Activated T-cell treated with anti-CD3 and anti-CD28 coated beads, Interleukin-2, amount 50 U/mL, for 1 hour (primary cell): ENCODE data around the gene RASGEF1B.

Source experiments
- DNase-seq: peaks from one replicate; pipeline ENCODE4 v3.0.0-alpha.2; 2020

The RASGEF1B gene

GRCh38 chr4:81460834-81461233, 10.9 kb downstream of the RASGEF1B start:
- DNase-seq, result no peak

GRCh38 chr4:81460191-81460701, 11.5 kb downstream of the RASGEF1B start:
- DNase-seq, result no peak

- DNase-seq, result no peak
Measured at GRCh38 chr4:81459228-81459627, 12.5 kb downstream of the RASGEF1B start.

GRCh38 chr4:81457921-81458520, 13.7 kb downstream of the RASGEF1B start:
- no peak for DNase-seq

GRCh38 chr4:81457345-81457744, 14.4 kb downstream of the RASGEF1B start:
- no peak for DNase-seq

GRCh38 chr4:81455897-81456296, 15.8 kb downstream of the RASGEF1B start:
- no peak for DNase-seq

GRCh38 chr4:81454948-81455347, 16.8 kb downstream of the RASGEF1B start:
- no peak for DNase-seq

GRCh38 chr4:81454499-81454898, 17.2 kb downstream of the RASGEF1B start:
- DNase-seq, result no peak

GRCh38 chr4:81453024-81453423, 18.7 kb downstream of the RASGEF1B start:
- DNase-seq, result no peak

GRCh38 chr4:81452452-81453006, 19.2 kb downstream of the RASGEF1B start:
- no peak for DNase-seq

- DNase-seq, result no peak
Measured at GRCh38 chr4:81449015-81449414, 22.7 kb downstream of the RASGEF1B start.

GRCh38 chr4:81447566-81448229, 24.0 kb downstream of the RASGEF1B start:
- no peak for DNase-seq

GRCh38 chr4:81446634-81447033, 25.1 kb downstream of the RASGEF1B start:
- DNase-seq, result no peak

GRCh38 chr4:81445196-81445595, 26.5 kb downstream of the RASGEF1B start:
- DNase-seq, result no peak

- no peak for DNase-seq
Measured at GRCh38 chr4:81442484-81443085, 29.1 kb downstream of the RASGEF1B start.

GRCh38 chr4:81440949-81441348, 30.8 kb downstream of the RASGEF1B start:
- DNase-seq, result no peak

GRCh38 chr4:81436941-81437574, 34.6 kb downstream of the RASGEF1B start:
- DNase-seq, result no peak

GRCh38 chr4:81436096-81436495, 35.6 kb downstream of the RASGEF1B start:
- DNase-seq, result no peak

GRCh38 chr4:81432825-81433224, 38.9 kb downstream of the RASGEF1B start:
- DNase-seq, result no peak

GRCh38 chr4:81431971-81432370, 39.7 kb downstream of the RASGEF1B start:
- DNase-seq, result no peak

GRCh38 chr4:81429607-81430006, 42.1 kb downstream of the RASGEF1B start:
- DNase-seq, result no peak

GRCh38 chr4:81429031-81429430, 42.7 kb downstream of the RASGEF1B start:
- no peak for DNase-seq

GRCh38 chr4:81428002-81428401, 43.7 kb downstream of the RASGEF1B start:
- no peak for DNase-seq
